GM12892 (cell line): Measurements from ENCODE around the gene PHLDB3.

ENCODE experiments used
- POLR2A ChIP-seq: IDR thresholded peaks from 2 replicates; pipeline ENCODE4 v1.6.1; 2011; ENCODE audit warnings: low read depth, low read length, control low read depth
- POLR2AphosphoS5 ChIP-seq: IDR thresholded peaks from 2 replicates; pipeline ENCODE4 v1.6.1; 2011; ENCODE audit warnings: low read depth, low read length, control low read depth

- TF ChIP-seq POLR2AphosphoS5 (no peak), POLR2A (no peak)
These were observed 41.7 kb downstream of the PHLDB3 start for GRCh38 chr19:43462785-43463380.
